Colonic mucosa (tissue), 4 donors: ENCODE data around the gene IMPA2. TPM values are rescaled to one million over a fixed set of nuclear protein-coding genes. Genes with fewer than 3 reads are reported as not detected.

ENCODE experiments used
- DNase-seq: peaks from one replicate; pipeline ENCODE4 v3.0.0-alpha.2; 2020
- H3K27ac ChIP-seq: fragments of 200-600 bp; one replicate; pipeline ENCODE4 v1.8.0; 2021
- H3K27me3 ChIP-seq: fragments of 200-600 bp; one replicate; pipeline ENCODE4 v1.8.0; 2021
- H3K36me3 ChIP-seq: fragments of 200-600 bp; one replicate; pipeline ENCODE4 v1.8.0; 2021
- H3K4me1 ChIP-seq: fragments of 200-600 bp; one replicate; pipeline ENCODE4 v1.8.0; 2021; ENCODE audit warnings: mild to moderate bottlenecking
- H3K4me3 ChIP-seq: fragments of 200-600 bp; one replicate; pipeline ENCODE4 v1.8.0; 2021
- H3K9ac ChIP-seq, 2 donors: one replicate each; pipeline ENCODE4 v1.7.0; 2013; ENCODE audit warnings: control low read depth in 2 of 2, low read depth in 2 of 2, low read length in 2 of 2
- H3K9me3 ChIP-seq: fragments of 200-600 bp; one replicate; pipeline ENCODE4 v1.8.0; 2021
- CTCF ChIP-seq: fragments of 200-600 bp; IDR thresholded peaks from one replicate; pipeline ENCODE4 v1.8.0; 2022; ENCODE audit warnings: antibody characterized with exemption, mild to moderate bottlenecking
- intact Hi-C: fragments of 100-400 bp; cut with DNase I; formaldehyde crosslinking; loops from one replicate; pipeline ENCODE4 v1.14.1; 2022
- total RNA-seq, 2 donors: library from RNA; stranded (reverse); fragmentation: NEBNext Ultra II Directional in 1 of 2; extraction: Animal tissue kit (Norgen Biotek cat#: 25700) in 1 of 2; gene quantifications; one replicate each; pipeline ENCODE4 v1.2.1, GENCODE V29; 2021
- donor health status: healthy.
- donor health status: DM: no; HTN: no; CAD: no.
- donor health status: DM: no; HTN: no; CAD: no.

The IMPA2 gene
- total RNA-seq, 2 donors from 2014 or later = 150 to 201 TPM

GRCh38 chr18:11975723-11976122, 5.6 kb upstream of the IMPA2 start:
- Histone ChIP-seq H3K36me3 (no peaks in the 10 kb centered on the region), H3K9ac (no peak overlapping the region), H3K27ac (no peak overlapping the region), H3K9me3 (no peaks in the 10 kb centered on the region), H3K27me3 (no peaks in the 10 kb centered on the region), H3K4me3 (no peak overlapping the region), H3K4me1 (no peaks in the 10 kb centered on the region)
- no peak for TF ChIP-seq CTCF
- no peak for DNase-seq
- intact Hi-C loops = no loop called here

- Histone ChIP-seq H3K36me3 (no peaks in the 10 kb centered on the region), H3K27ac (no peak overlapping the region)
Observed at GRCh38 chr18:11976315-11977152, 4.8 kb upstream of the IMPA2 start.

GRCh38 chr18:11977153-11977466, 4.2 kb upstream of the IMPA2 start:
- no peak for DNase-seq
- H3K4me3 ChIP-seq = no peak overlapping the region
- H3K27me3 ChIP-seq = no peaks in the 10 kb centered on the region

More at GRCh38 chr18:11976315-11977152, 4.8 kb upstream of the IMPA2 start:
- H3K4me3 ChIP-seq = no peak overlapping the region
- intact Hi-C loops = no loop called here
- no peaks in the 10 kb centered on the region for H3K9me3 ChIP-seq
- no peak overlapping the region for H3K9ac ChIP-seq
- no peaks in the 10 kb centered on the region for H3K27me3 ChIP-seq
- H3K4me1 ChIP-seq = no peaks in the 10 kb centered on the region
- no peak for DNase-seq
- TF ChIP-seq CTCF = no peak

GRCh38 chr18:11978956-11979355, 2.4 kb upstream of the IMPA2 start:
- no peak for TF ChIP-seq CTCF
- H3K36me3 ChIP-seq = no peaks in the 10 kb centered on the region
- no peaks in the 10 kb centered on the region for H3K9me3 ChIP-seq
- no peak overlapping the region for H3K4me3 ChIP-seq
- intact Hi-C loops = no loop called here
- H3K9ac ChIP-seq = no peak overlapping the region
- no peak overlapping the region for H3K27ac ChIP-seq
- no peaks in the 10 kb centered on the region for H3K27me3 ChIP-seq
- no peak for DNase-seq
- peaks cover 9% of the 10 kb centered on the region for H3K4me1 ChIP-seq

More at GRCh38 chr18:11977153-11977466, 4.2 kb upstream of the IMPA2 start:
- intact Hi-C loops = no loop called here
- Histone ChIP-seq H3K27ac (no peak overlapping the region), H3K36me3 (no peaks in the 10 kb centered on the region), H3K9me3 (no peaks in the 10 kb centered on the region), H3K4me1 (no peaks in the 10 kb centered on the region), H3K9ac (no peak overlapping the region)
- no peak for TF ChIP-seq CTCF

- H3K27ac ChIP-seq = peak overlapping the region; percentile 92
- H3K4me1 ChIP-seq = peaks cover 9% of the 10 kb centered on the region
- intact Hi-C loops = no loop called here
- H3K27me3 ChIP-seq = no peaks in the 10 kb centered on the region
- no peaks in the 10 kb centered on the region for H3K9me3 ChIP-seq
- H3K36me3 ChIP-seq = no peaks in the 10 kb centered on the region
- no peak for DNase-seq
- TF ChIP-seq CTCF = no peak
- peak overlapping the region; percentile 77 to 90 for H3K9ac ChIP-seq
- peak overlapping the region; percentile 95 for H3K4me3 ChIP-seq
Observed at GRCh38 chr18:11980163-11980493, 1.2 kb upstream of the IMPA2 start.
